Osteoblast (primary cell): ENCODE results near the gene COL3A1. TPM values are rescaled to one million over a fixed set of nuclear protein-coding genes. Genes with fewer than 3 reads are reported as not detected.

Experiments used
- DNase-seq: peaks from one replicate; pipeline ENCODE4 v3.0.0; 2011; ENCODE audit warnings: low spot score, mixed read lengths; ENCODE audit not compliant: insufficient read length; ENCODE audit errors: missing footprints
- H2AFZ ChIP-seq: 2 replicates; pipeline ENCODE4 v1.6.0; 2011; ENCODE audit warnings: mild to moderate bottlenecking, low read length
- H3K27ac ChIP-seq: 2 replicates; pipeline ENCODE4 v1.5.1; 2011; ENCODE audit warnings: mild to moderate bottlenecking, low read depth, low read length, moderate library complexity
- H3K27me3 ChIP-seq: 2 replicates; pipeline ENCODE4 v1.6.0; 2012; ENCODE audit warnings: mild to moderate bottlenecking, control low read depth, inconsistent platforms, low read length, moderate library complexity; ENCODE audit not compliant: insufficient read depth
- H3K36me3 ChIP-seq: 2 replicates; pipeline ENCODE4 v1.5.1; 2011; ENCODE audit warnings: mild to moderate bottlenecking, low read length, control low read depth, moderate library complexity; ENCODE audit not compliant: insufficient read depth
- H3K4me1 ChIP-seq: 2 replicates; pipeline ENCODE4 v1.5.1; 2011; ENCODE audit warnings: mild to moderate bottlenecking, low read length, control low read depth, moderate library complexity; ENCODE audit not compliant: insufficient read depth
- H3K4me2 ChIP-seq: 2 replicates; pipeline ENCODE4 v1.6.0; 2011; ENCODE audit warnings: mild to moderate bottlenecking, low read length; ENCODE audit not compliant: insufficient read depth
- H3K4me3 ChIP-seq: fragments of 200-600 bp; sonication (generic); 3 replicates; pipeline ENCODE4 v1.5.1; 2012; ENCODE audit warnings: mild to moderate bottlenecking, low read length, inconsistent platforms; ENCODE audit not compliant: insufficient read depth
- H3K79me2 ChIP-seq: 2 replicates; pipeline ENCODE4 v1.6.0; 2012; ENCODE audit warnings: mild to moderate bottlenecking, low read length, control low read depth, inconsistent platforms; ENCODE audit not compliant: insufficient read depth
- H3K9me3 ChIP-seq: 2 replicates; pipeline ENCODE4 v1.5.1; 2011; ENCODE audit warnings: low read depth, low read length, control low read depth
- H4K20me1 ChIP-seq: 2 replicates; pipeline ENCODE4 v1.6.0; 2012; ENCODE audit warnings: mild to moderate bottlenecking, low read length, control low read depth; ENCODE audit not compliant: insufficient read depth
- CTCF ChIP-seq: IDR thresholded peaks from 2 replicates; pipeline ENCODE4 v1.5.1; 2011; ENCODE audit warnings: mild to moderate bottlenecking, low read depth, low read length, moderate library complexity; ENCODE audit errors: extremely low read depth
- total RNA-seq: library from RNA; depleted of rRNA; stranded (reverse); fragments of >200 nt; gene quantifications from 2 replicates; pipeline ENCODE4 v1.2.3, GENCODE V29; 2012

Gene COL3A1
- total RNA-seq, 1 donor: 5,672 TPM

DNA sequence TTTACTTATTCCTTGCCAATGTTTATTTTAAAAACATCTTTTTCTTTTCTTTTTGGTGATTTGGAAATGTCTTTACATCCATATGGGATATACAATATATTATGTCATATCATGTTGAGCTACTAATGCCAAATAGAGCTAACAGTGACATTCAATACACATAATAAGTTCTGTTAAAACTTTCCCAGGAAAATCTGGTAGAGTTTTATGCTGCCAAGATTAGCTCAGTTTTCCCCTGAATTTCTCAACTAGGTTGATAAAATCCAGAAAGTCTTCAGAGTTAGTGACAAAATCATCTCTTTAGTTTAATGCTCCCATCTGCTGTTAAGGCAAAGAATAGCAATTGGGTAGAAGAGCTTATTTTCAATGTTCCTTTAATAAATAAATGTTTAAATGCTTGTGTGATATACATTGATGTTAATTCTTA lies 9.9 kb downstream of the COL3A1 start:
- Histone ChIP-seq H3K4me2 (peak overlapping the region; percentile 66), H2AFZ (no peak overlapping the region), H3K9me3 (no peaks in the 10 kb centered on the region), H3K27me3 (no peaks in the 10 kb centered on the region), H3K4me3 (no peak overlapping the region), H3K27ac (peak overlapping the region; percentile 93), H3K36me3 (peaks cover 44% of the 10 kb centered on the region), H3K4me1 (peaks cover 62% of the 10 kb centered on the region), H3K79me2 (peaks cover 42% of the 10 kb centered on the region), H4K20me1 (no peaks in the 10 kb centered on the region)
- peak; percentile 59 for TF ChIP-seq CTCF
- DNase-seq: no peak

GRCh38 chr2:188984680-188985079 lies 10.5 kb downstream of the COL3A1 start:
- DNase-seq: no peak
- no peak for TF ChIP-seq CTCF
- Histone ChIP-seq H3K36me3 (peaks cover 50% of the 10 kb centered on the region), H2AFZ (no peak overlapping the region), H3K4me3 (no peak overlapping the region), H3K4me1 (peaks cover 56% of the 10 kb centered on the region), H3K27ac (peak overlapping the region; percentile 93), H4K20me1 (no peaks in the 10 kb centered on the region), H3K4me2 (peak overlapping the region; percentile 66), H3K27me3 (no peaks in the 10 kb centered on the region), H3K79me2 (peaks cover 36% of the 10 kb centered on the region), H3K9me3 (no peaks in the 10 kb centered on the region)

GRCh38 chr2:188986839-188987238 lies 12.7 kb downstream of the COL3A1 start:
- no peaks in the 10 kb centered on the region for H4K20me1 ChIP-seq
- peaks cover 72% of the 10 kb centered on the region for H3K36me3 ChIP-seq
- no peak for TF ChIP-seq CTCF
- peak overlapping the region; percentile 93 for H3K27ac ChIP-seq
- H3K9me3 ChIP-seq: no peaks in the 10 kb centered on the region
- peaks cover 41% of the 10 kb centered on the region for H3K4me1 ChIP-seq
- H3K27me3 ChIP-seq: no peaks in the 10 kb centered on the region
- DNase-seq: no peak
- no peak overlapping the region for H2AFZ ChIP-seq
- H3K79me2 ChIP-seq: peaks cover 21% of the 10 kb centered on the region
- H3K4me3 ChIP-seq: no peak overlapping the region
- no peak overlapping the region for H3K4me2 ChIP-seq

DNA sequence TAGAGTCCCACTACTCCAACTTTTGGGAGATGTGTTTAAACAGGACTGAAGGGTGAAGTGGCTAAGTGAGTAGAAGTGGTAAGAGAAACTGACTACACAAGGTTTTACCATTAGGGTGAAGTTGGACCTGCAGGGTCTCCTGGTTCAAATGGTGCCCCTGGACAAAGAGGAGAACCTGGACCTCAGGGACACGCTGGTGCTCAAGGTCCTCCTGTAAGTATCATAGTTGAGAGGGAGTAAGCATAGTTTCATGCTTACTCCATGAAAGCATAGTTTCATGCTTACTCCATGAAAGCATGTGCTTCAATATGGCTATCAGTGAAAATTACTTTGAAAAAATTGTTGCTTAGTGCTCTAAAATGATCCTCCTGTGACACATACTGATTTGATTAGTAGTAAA lies 19.1 kb downstream of the COL3A1 start:
- H3K27ac ChIP-seq: peak overlapping the region; percentile 35
- H3K79me2 ChIP-seq: peaks cover 2% of the 10 kb centered on the region
- H3K36me3 ChIP-seq: peaks cover 100% of the 10 kb centered on the region
- no peak overlapping the region for H2AFZ ChIP-seq
- no peaks in the 10 kb centered on the region for H3K27me3 ChIP-seq
- H3K4me1 ChIP-seq: no peaks in the 10 kb centered on the region
- DNase-seq: no peak
- no peaks in the 10 kb centered on the region for H4K20me1 ChIP-seq
- no peak for TF ChIP-seq CTCF
- H3K9me3 ChIP-seq: no peaks in the 10 kb centered on the region
- H3K4me3 ChIP-seq: no peak overlapping the region
- H3K4me2 ChIP-seq: no peak overlapping the region
